NCI-H187 treated with DMSO at 0.1 percent for 48 hours (cell line): Measurements from ENCODE around the gene SIX4.

Experiments used
- DNase-seq: peaks from one replicate; lab custom pipeline; 2025; lab: John Stamatoyannopoulos, UW

SIX4 gene

GRCh38 chr14:60722107-60722356 lies 2.1 kb downstream of the SIX4 start:
- DNase-seq = no peak

- no peak for DNase-seq
Observed at GRCh38 chr14:60721326-60722106, 2.6 kb downstream of the SIX4 start.

- DNase-seq = no peak
Observed at GRCh38 chr14:60720962-60721325, 3.2 kb downstream of the SIX4 start.

- no peak for DNase-seq
Observed at GRCh38 chr14:60720391-60720790, 3.8 kb downstream of the SIX4 start.

GRCh38 chr14:60713513-60713912 lies 10.6 kb downstream of the SIX4 start:
- no peak for DNase-seq

- no peak for DNase-seq
Observed at GRCh38 chr14:60710494-60710893, 13.7 kb downstream of the SIX4 start.

GRCh38 chr14:60707858-60708257 lies 16.3 kb downstream of the SIX4 start:
- DNase-seq = no peak

- DNase-seq = no peak
Observed at GRCh38 chr14:60705100-60705499, 19.1 kb downstream of the SIX4 start.

GRCh38 chr14:60700598-60700997 lies 23.6 kb downstream of the SIX4 start:
- DNase-seq = no peak

- DNase-seq = no peak
Observed at GRCh38 chr14:60695327-60695726, 28.8 kb downstream of the SIX4 start.

GRCh38 chr14:60691383-60692113 lies 32.6 kb downstream of the SIX4 start:
- no peak for DNase-seq

- DNase-seq = no peak
Observed at GRCh38 chr14:60686865-60687264, 37.3 kb downstream of the SIX4 start.

GRCh38 chr14:60684203-60684602 lies 39.9 kb downstream of the SIX4 start:
- no peak for DNase-seq

- DNase-seq = no peak
Observed at GRCh38 chr14:60681271-60681670, 42.9 kb downstream of the SIX4 start.

GRCh38 chr14:60680511-60680910 lies 43.6 kb downstream of the SIX4 start:
- DNase-seq = no peak

- DNase-seq = no peak
Observed at GRCh38 chr14:60679566-60680258, 44.4 kb downstream of the SIX4 start.

GRCh38 chr14:60677701-60678100 lies 46.5 kb downstream of the SIX4 start:
- DNase-seq = no peak

GRCh38 chr14:60670989-60671388 lies 53.2 kb downstream of the SIX4 start:
- no peak for DNase-seq

- DNase-seq = no peak
Observed at GRCh38 chr14:60668431-60669112, 55.6 kb downstream of the SIX4 start.

- DNase-seq = no peak
Observed at GRCh38 chr14:60665177-60665550, 59.0 kb downstream of the SIX4 start.

- DNase-seq = no peak
Observed at GRCh38 chr14:60662982-60663381, 61.2 kb downstream of the SIX4 start.

- DNase-seq = no peak
Observed at GRCh38 chr14:60661721-60662120, 62.4 kb downstream of the SIX4 start.
